Fibroblast of lung (primary cell): ENCODE results near the gene TRIP12.

Experiments
- CTCF ChIP-seq, 2 donors: IDR thresholded peaks in 1 of 2; conservative IDR thresholded peaks in 1 of 2; 1 replicate in 1 of 2; 2 replicates in 1 of 2; pipeline ENCODE4 v1.5.1; 2011 to 2012; ENCODE audit warnings: low read length in 2 of 2, control low read depth in 1 of 2, inconsistent platforms in 1 of 2, low read depth in 1 of 2, mild to moderate bottlenecking in 1 of 2
- EZH2 ChIP-seq: IDR thresholded peaks from 2 replicates; pipeline ENCODE4 v1.5.1; 2012; ENCODE audit warnings: low read length, control low read depth, mild to moderate bottlenecking; ENCODE audit errors: missing control alignments

GRCh38 chr2:229860334-229860733 lies 61.5 kb downstream of the TRIP12 start:
- no peak for TF ChIP-seq CTCF (conservative IDR thresholded peaks at IDR 0.05 in 1 of 2, IDR thresholded peaks at IDR 0.05 in 1 of 2; ENCODE audit: low read depth in 1 of 2, low read length in 2 of 2)
- no peak for TF ChIP-seq EZH2
